GM21529 (cell line): ENCODE measurements around the gene TOMM22.
A peak's percentile ranks its signal among the peaks of the same experiment; 100 is the strongest.

Experiments
- ATAC-seq: cut with Tn5 transposase; IDR thresholded peaks from one replicate; pipeline ENCODE4 v1.9.1; 2021; ENCODE audit not compliant: unreplicated experiment

The TOMM22 gene

DNA sequence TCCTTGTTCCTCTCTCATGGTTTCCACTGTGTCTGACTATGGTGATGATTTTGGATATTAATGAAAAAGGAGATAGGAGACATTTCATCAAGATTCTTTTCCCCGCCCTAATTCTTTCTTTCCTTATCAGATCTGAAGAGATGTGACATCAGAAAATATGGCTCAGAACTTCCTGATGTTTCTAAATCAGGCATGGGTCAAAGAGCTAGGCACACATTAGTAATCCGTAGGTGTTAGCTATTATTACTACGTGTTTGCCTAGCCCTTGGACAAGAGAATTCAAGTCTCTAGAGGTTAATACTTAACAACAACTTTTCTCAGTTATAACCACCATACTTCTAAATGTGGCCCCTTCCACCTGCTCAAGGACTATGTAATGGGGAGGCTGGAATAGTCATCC, 13.2 kb downstream of the TOMM22 start:
- ATAC-seq, result no peak

DNA sequence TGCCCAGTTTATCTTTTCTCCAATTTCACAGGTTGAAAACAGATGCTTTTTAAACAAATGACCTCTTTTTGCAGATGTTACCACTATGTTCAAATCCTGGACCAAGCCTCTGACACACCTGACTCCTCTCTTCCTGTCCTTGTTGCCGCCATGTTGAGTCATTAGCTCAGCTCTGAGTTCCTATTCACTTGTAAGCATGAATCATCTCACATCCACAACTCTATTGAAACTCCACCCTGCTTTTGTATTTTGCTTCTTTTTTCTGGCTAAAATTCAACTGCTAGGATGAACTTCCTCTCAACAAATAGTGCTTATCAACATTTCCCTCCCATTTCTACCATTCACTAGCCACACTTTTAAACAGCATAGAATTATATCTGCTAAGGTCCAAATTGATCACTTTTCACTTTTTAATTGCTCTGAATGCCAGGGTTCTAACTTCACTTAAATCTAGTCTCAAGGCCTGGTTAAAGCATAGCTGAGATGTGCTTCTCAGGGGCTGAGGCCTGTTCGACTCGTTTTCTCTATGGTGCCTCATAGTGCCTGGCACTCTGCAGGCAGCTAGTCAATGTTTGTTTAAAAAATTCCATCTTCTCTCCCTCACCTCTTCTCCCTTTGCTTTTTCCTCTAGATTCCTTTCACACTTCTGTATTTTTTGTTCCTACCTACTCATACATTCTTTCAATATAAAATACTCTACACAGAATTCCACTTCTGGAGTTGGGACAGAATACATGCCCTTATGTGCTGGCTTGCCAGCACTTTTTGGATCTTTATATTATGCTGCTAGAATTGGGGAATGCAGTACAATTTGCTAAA, 15.1 kb downstream of the TOMM22 start:
- ATAC-seq, result no peak

DNA sequence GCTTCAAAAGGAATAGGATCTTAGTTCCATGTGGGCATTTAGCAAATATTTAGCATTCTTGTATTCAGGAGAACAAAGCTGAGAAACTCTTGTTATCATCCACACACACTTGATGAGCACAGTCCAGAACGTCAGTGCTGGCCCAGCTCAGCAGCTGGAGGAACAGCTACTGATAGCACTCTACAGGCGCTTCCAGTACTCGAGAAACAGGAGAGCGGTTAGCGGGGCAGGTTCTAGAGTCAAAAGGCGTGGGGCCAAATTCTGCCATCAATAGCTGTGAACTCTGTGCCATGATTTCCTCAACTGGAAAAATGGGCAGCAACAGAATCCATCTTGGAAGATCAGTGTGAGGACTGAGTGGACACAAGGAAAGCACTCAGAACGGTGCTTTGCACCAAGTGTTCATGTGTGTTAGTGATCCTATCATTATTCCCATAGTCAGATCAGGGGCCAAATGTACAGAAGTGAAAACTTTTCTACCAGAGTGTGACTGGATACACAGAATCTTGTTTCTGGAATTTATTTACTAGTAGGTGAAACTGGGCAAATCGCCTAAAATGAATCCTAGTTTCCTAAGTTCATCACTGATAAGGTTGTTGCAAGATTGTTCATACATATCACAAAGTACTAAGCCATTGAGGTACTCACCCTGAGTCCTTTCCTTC, 15.8 kb downstream of the TOMM22 start:
- ATAC-seq, result no peak

DNA sequence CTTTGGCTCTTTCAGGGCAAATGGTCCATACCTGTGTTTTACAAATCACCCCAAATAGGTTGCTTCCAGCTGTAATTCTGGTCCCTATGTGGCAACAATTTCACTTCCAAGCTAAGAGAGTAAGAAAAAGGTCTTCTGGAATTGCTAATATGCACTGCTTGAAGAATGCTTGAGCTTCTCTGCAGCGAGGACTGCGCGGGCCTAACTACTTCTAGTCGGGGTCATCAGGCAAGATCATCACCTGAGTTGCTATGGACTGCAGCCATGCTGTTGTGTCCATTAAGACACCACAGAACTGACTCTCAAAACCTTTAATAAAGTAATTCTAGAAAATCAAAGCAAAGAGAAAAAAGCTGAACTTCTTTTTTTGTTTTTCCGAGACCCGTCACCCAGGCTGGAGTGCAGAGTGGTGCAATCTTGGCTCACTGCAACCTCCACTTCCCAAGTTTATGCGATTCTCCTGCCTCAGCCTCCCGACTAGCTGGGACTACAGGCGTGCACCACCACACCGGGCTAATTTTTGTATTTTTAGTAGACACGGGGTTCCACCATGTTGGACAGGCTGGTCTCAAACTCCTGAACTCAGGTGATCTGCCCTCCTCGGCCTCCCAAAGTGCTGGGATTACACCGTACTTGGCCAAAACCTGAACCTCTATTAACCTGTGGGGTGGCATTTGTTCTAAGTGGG, 16.8 kb downstream of the TOMM22 start:
- no peak for ATAC-seq

DNA sequence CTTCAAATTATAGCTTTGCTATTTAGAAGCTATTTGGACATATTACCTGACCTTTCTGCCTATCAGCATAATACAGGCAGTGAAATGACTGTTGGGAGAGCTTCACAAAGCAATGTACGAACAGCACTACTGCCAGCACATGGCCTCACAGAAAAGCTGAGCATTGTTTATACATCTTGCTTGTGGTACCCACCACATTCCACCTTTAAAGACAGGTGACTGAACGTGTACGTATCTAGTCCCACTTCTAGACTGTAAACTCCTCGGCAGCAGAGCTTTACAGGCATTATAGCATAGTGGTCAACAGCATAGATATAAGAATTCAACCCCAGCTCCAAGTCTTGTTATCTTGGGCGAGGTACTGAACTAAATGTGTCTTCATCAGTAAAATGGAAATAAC, 17.4 kb downstream of the TOMM22 start:
- ATAC-seq, result no peak

DNA sequence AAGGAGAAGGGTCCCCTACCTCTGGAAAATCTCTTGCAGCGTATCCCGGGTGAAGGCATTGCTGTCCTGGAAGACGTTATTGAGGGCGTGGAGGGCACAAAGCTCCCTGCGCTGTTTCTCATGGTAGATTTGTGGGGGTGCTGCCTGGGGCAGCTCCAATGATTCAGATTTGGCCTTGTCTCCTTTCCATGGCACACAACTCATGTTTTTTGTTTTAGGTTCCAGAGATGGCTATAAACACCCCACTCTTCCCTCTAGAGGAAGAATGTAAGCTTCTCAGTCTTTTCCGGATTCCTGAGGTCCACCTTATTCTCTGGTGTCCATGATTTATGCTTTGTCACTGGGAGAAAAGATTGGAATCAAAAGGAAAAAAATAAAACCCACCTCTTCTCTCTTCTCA, 18.0 kb downstream of the TOMM22 start:
- ATAC-seq, result no peak

DNA sequence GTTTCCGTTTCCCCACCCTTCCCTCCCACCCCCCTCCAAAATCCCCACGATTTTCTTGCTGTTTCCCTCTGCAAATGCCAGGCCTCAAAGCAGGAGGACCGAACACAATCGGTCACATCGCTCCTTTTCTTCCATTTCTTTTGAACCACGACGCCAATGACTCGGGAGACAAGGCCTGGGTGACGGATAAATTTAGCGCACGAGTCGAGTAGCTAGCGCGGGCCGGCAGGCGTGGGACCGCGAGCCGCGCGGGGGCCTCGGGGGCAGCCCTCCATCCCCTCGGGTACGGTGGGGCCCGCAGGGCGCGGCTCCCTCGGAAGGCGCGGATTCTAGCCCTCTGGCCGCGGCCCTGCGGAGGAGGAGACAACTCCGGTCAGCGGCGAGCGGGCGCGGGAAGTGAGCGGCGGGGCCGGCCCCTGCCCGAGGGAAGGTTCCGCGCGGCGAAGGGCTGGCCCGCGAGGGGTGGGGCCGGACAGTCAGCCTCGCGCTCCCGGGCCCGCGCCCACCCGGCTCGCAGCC, 18.6 kb downstream of the TOMM22 start:
- peak; percentile 18 for ATAC-seq

DNA sequence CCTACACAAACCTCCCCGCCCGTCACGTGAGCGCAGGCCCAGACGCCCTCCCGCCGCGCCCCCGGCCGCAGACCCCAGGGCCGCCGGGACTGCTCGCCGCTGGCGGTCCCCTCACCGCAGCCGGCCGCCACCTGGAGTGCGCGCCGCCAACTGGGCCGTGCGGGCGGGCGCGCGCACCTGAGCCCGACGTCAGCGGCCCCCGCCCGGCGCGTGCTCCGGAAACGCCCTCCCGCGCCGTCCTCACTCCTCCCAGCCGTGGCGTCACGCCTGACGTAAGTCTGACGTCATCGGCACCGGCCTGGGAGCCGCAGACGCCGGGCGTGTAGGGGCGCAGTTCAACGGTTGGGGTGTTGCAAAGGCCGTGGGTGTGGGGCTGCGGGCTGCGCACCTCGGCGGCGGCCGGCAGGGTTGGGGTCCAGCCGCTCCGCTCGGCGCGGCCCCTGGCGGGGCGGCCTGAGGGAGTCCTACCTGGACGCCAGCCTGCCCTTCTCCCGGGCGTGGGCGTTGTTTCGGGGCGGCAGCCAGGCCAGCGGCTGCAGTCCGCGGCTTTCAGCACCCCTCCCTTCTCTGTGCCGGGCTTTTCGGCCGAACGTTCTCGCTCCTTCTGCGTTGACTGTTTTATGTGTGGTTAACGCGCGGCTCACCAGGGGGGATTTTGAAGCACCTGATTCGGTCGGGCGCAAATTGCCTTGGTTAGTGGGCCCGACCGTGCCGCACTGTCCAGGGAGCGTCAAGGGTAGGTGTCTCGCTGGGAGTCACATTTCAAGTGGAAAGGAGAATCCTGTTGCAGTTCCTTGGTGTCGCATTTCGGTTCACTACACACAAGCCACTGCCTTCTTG, 19.3 kb downstream of the TOMM22 start, which contains the start of gene JOSD1:
Gene JOSD1 (minus strand): TSS at position 155 of the 840 bp plus-strand sequence. CDS start 956 bp downstream, outside the sequence.
- ATAC-seq, result peak; percentile 31

DNA sequence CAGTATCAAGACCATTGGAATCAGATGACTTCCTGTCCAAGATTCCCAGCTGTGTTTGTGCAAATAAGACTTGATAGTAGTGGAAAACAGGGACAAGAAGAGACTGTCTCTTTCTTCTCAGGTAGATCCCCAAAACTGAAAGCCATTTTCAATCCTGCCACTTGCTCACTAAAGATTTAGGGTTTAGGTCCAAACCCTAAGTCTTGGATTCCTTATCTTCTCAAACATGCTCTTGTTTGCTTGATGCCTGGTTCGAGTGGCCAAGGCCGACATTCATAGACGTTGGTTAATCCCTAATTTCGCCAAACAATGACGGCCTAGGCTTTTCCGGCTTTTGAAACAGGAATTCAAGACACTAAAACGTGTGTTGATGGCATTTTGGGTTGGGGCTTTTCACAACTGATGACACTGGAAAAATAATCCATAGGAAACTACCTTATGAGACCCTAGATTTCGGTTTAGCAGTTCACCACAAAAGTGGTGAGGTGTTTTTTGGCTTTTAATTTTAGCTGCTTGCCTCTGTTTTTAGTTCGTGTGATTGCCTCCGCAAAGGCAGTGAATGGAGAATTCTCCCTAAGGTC, 23.0 kb downstream of the TOMM22 start:
- ATAC-seq, result no peak

DNA sequence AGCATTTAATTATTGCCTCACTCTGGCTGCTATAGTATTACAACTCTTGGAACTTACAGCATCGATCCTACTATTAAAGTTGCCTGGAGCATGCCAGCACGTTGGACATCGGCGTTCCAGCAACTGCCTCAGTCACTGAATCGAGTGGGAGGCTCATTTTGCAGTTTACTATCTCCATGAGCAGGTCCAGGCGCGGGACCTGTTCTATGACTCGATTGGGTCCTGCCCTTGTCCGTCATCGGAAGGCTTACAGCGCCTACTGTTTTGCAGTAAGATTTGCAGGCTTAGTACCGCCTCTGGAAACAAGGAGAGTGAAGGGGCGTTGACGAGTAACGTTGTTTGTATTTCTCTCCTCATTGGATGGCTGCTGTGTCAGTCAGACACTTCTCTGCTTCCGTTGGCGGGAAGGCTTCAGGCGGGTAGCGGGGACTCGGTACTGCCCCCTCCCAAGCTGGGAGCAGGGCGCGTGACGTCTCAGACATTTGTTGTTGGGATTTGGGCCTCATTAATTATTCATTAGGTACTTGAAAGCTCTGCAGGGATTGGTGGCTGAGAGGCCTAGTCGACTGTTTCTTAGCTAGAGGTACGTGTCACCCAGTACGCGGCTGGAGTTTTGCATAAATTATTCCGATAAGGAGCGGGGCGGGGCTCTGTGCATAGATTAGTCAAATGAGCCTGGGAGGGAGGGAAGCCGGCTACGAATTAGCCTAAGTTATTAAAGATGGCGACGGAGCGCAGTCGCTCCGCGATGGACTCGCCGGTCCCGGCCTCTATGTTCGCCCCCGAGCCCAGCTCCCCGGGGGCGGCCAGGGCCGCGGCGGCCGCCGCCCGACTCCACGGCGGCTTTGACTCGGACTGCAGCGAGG, 23.7 kb downstream of the TOMM22 start, which contains the start of gene GTPBP1:
Gene GTPBP1 (plus strand): TSS at position 710 of the 866 bp plus-strand sequence. CDS start 12 bp downstream, at position 722.
- peak; percentile 73 for ATAC-seq

DNA sequence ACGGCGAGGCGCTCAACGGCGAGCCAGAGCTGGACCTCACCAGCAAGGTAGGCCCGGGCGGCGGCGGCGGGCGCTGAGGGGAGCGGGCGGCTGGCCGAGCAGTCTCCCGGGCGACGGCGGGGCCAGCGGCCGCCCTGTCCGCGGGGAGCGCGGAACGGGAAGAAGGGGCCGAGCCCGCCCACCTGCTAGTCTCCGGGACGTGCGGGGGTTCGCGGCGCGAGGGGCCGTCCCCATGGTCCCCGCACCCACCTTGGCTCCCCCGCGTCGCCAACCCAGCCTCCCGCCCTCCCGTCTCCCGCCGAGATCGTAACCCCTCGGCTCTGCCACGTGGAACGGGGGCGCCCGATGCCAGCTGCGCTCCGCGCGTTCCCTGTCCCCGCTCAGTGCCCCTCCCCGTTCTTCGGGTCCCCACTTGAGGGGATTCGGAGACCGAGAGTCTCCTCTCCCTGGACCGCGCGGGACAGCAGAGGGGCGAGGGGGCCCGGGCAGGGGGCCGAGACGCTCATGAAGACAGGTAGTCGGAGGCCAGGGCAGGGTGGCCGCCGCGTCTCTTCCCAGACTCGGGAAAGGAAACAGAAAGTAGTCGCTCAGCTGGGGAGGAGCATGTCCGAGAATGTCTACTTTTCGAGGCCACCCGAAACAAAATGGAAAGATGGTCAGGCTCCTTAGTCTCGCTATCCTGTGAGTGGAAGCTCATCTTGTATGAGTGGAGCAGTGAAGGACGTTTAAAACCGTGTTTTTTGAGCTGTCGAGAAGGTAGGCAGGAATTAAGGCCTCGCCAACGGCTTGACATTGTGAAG, 24.5 kb downstream of the TOMM22 start:
- peak; percentile 1 for ATAC-seq

DNA sequence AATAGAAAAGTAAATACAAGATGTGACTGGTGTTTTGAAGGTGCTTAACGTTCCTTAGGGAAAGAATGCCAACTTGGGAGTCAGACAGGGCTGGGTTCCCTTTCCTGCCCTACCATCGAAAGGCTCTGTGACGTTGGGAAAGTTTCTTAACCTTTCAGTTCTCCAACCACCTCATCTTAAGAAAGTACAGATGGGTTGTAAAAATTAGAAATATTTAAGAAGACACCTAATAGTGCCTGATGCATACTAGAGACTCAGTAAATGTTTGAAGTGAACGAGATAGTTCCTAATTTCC, 25.1 kb downstream of the TOMM22 start:
- no peak for ATAC-seq

DNA sequence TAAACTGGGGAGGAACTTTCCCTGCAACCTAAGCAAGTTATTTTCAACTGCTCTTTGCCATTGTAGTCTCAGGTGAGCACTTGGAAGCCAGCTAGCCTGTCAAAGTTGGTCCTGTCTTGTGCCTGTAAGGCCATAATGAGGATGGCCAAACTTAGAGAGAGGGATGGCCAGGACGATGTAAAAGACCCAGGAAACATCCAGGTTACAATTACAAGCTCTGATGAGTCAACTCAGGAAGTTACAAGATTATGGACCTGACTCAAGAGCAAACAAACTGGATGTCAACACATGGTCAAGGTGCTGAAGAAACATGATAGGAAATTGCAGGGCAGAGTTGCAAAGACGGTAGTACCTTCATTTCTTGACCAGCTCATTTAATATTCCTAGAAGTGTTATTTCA, 25.6 kb downstream of the TOMM22 start:
- no peak for ATAC-seq

DNA sequence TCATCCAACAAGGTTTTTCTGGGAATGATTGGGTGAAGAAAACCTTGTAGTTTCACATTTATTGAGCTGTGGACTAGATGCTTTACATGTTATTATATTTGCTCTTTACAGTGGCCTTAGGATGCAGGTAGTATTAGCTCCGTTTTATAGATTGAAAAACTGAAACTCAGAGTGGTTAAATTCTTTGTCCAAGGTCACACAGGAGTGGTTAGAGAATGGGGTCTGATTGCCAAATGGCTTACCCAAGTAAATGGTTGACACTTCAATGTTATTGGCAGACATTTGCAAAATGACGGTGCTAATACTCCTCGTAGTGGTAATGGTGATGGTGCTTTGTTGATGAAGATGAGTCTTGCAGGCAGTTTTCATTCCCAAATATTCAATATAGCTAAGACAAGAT, 26.2 kb downstream of the TOMM22 start:
- ATAC-seq, result no peak

DNA sequence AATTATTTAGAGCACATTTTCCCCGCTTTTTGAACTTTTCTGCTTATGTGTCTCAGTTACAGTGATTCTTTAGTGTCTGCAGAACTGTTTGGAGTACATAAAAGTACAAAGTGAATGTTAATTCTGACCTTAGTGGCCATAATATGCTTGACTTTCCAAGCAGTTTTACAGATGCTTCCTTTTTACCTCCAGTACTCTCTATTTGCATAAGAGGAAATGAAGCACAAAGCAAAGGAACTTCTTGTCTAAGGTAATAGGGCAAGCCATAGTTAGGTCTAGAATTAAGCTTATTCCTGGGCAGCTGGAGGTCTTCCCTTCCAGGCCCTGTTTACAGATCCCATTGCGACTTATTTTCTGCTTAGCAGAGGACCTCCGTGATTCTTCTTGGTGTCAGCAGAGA, 27.5 kb downstream of the TOMM22 start:
- no peak for ATAC-seq

DNA sequence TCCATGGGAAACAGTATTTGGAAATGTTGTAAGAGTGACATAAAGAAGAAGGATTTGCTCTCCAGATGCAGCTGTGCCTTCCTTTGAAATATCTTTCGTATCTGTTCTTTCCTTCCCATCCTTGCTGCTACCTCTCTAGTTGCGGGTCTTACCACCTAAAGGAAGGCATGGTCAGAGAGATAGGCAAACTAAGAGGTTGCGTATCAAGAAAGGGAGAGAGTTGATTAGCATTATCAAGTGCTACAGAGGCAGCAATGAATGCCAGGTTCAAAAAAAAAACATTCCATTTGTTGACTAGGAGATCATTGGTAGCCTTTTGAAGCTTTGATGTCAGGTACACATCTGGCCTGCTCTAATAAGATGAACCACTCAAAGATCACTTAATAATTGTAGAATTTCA, 28.6 kb downstream of the TOMM22 start:
- no peak for ATAC-seq

DNA sequence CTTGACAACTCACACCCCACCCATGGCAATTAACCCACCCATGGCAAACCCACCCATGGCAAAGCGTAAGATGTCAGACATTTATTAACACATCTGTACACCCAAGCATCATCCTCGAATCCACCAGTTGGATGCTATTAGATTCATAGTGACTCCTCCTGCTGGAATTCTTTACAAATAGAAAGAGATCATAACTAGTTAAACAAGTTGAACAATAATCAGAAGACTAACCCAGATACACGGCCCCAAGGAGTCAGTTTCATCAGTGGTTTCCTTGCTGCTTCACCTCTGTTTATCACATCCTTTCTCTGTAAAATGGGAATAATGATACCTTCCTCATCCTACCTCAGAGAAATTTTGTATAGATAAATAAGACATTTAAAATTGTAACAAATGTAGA, 29.1 kb downstream of the TOMM22 start:
- no peak for ATAC-seq

DNA sequence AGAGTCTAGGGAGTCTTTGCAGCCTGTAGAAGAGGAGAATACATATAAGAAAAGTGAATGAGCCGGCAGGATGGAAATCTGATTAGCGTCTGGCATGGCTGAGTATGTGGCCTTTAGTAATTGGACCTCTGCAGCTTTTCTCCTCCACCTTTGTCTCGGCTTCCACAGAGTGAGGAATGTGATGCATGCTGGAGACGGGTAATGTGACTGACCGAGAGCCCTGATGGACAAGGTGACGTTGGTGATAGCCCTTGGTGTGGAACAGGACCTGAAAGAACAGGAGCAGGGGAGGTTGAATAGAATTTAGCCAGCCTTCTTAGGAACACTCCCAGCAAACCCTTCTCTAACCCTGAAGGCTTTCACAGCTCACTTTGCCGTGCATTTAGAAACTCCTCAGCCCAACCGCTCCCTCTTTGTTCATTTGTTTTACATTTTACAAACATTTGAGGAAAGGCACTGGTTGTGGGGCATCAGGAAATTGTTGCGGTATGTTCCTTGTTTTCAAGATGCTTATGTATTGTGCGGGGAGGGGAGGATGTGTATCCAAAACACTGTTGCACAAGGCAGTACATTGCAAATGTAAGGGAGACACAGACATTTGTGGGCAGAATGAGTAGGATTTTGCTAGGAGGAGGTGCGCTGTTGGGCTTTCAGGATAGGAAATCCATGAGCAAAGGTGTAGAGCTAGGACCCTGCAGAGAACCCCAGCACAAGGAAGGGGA, 30.9 kb downstream of the TOMM22 start:
- no peak for ATAC-seq
